Measurements from ENCODE around the gene SERTAD2.

DNA sequence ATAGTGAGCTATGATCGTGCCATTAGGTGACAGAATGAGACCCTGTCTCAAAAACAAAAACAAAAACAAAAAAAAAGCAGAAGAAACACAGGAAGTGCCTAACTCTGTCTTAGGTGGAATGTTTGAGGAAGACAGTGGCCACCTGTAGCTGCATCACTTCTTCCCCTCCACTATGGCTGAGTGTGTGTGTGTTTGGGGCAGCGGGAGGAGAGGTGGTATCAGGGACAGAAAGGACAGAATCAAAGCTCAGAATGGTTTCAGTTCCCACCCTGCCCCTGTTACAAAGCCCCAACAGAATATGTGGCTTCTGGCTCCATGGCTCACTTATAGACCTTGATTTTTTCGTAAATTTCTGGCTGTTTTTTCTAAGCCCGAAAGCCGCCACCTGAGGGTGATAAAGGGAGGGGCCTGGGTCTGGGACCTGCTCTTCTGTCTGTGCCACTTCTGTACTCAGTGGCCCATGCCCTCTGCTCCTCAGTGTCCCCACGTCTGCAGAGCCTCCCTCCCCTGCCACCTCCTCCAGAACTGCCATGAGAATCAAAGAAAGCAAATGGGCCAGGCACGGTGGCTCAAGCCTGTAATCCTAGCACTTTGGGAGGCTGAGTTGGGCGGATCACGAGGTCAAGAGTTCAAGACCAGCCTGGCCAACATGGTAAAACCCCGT, 27.4 kb downstream of the SERTAD2 start:
- TF ChIP-seq, protein P1, sequence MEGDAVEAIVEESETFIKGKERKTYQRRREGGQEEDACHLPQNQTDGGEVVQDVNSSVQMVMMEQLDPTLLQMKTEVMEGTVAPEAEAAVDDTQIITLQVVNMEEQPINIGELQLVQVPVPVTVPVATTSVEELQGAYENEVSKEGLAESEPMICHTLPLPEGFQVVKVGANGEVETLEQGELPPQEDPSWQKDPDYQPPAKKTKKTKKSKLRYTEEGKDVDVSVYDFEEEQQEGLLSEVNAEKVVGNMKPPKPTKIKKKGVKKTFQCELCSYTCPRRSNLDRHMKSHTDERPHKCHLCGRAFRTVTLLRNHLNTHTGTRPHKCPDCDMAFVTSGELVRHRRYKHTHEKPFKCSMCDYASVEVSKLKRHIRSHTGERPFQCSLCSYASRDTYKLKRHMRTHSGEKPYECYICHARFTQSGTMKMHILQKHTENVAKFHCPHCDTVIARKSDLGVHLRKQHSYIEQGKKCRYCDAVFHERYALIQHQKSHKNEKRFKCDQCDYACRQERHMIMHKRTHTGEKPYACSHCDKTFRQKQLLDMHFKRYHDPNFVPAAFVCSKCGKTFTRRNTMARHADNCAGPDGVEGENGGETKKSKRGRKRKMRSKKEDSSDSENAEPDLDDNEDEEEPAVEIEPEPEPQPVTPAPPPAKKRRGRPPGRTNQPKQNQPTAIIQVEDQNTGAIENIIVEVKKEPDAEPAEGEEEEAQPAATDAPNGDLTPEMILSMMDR (conservative IDR thresholded peaks at IDR 0.05; ENCODE audit: low read depth in 2 of 2) = no peak
- TF ChIP-seq CREB1 (CRISPR knock-in tag; IDR thresholded peaks at IDR 0.05; ENCODE audit: low read depth) (no peak), EZH2phosphoT487 (IDR thresholded peaks at IDR 0.05; ENCODE audit: unreplicated experiment) (no peak), EZH2 (IDR thresholded peaks at IDR 0.05; ENCODE audit: low read depth, unreplicated experiment) (no peak), POLR2AphosphoS5 (IDR thresholded peaks at IDR 0.05; ENCODE audit: low read depth) (no peak), NANOG (IDR thresholded peaks at IDR 0.05; ENCODE audit: borderline replicate concordance) (no peak), STAT1 (IDR thresholded peaks at IDR 0.05; ENCODE audit: unreplicated experiment) (no peak), JUNB (IDR thresholded peaks at IDR 0.05; ENCODE audit: unreplicated experiment) (no peak), ZNF114 (CRISPR knock-in tag; IDR thresholded peaks at IDR 0.05) (no peak), ZNF331 (CRISPR knock-in tag; IDR thresholded peaks at IDR 0.05; ENCODE audit: low read depth) (no peak)
- TF ChIP-seq, protein P2, sequence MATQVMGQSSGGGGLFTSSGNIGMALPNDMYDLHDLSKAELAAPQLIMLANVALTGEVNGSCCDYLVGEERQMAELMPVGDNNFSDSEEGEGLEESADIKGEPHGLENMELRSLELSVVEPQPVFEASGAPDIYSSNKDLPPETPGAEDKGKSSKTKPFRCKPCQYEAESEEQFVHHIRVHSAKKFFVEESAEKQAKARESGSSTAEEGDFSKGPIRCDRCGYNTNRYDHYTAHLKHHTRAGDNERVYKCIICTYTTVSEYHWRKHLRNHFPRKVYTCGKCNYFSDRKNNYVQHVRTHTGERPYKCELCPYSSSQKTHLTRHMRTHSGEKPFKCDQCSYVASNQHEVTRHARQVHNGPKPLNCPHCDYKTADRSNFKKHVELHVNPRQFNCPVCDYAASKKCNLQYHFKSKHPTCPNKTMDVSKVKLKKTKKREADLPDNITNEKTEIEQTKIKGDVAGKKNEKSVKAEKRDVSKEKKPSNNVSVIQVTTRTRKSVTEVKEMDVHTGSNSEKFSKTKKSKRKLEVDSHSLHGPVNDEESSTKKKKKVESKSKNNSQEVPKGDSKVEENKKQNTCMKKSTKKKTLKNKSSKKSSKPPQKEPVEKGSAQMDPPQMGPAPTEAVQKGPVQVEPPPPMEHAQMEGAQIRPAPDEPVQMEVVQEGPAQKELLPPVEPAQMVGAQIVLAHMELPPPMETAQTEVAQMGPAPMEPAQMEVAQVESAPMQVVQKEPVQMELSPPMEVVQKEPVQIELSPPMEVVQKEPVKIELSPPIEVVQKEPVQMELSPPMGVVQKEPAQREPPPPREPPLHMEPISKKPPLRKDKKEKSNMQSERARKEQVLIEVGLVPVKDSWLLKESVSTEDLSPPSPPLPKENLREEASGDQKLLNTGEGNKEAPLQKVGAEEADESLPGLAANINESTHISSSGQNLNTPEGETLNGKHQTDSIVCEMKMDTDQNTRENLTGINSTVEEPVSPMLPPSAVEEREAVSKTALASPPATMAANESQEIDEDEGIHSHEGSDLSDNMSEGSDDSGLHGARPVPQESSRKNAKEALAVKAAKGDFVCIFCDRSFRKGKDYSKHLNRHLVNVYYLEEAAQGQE (IDR thresholded peaks at IDR 0.05; ENCODE audit: unreplicated experiment) = no peak

All from GM23338 (cell line).